ENCODE data around the gene PLAAT2. TPM values are rescaled to one million over a fixed set of nuclear protein-coding genes. Genes with fewer than 3 reads are reported as not detected.
"Not testable (repeated sequence)": the region's sequence is repeated elsewhere in the genome, so short reads cannot be mapped to it uniquely, and the experiment has no call there.

Gene PLAAT2
- total RNA-seq, 1 experiment from 2014 or later, result not detected

DNA sequence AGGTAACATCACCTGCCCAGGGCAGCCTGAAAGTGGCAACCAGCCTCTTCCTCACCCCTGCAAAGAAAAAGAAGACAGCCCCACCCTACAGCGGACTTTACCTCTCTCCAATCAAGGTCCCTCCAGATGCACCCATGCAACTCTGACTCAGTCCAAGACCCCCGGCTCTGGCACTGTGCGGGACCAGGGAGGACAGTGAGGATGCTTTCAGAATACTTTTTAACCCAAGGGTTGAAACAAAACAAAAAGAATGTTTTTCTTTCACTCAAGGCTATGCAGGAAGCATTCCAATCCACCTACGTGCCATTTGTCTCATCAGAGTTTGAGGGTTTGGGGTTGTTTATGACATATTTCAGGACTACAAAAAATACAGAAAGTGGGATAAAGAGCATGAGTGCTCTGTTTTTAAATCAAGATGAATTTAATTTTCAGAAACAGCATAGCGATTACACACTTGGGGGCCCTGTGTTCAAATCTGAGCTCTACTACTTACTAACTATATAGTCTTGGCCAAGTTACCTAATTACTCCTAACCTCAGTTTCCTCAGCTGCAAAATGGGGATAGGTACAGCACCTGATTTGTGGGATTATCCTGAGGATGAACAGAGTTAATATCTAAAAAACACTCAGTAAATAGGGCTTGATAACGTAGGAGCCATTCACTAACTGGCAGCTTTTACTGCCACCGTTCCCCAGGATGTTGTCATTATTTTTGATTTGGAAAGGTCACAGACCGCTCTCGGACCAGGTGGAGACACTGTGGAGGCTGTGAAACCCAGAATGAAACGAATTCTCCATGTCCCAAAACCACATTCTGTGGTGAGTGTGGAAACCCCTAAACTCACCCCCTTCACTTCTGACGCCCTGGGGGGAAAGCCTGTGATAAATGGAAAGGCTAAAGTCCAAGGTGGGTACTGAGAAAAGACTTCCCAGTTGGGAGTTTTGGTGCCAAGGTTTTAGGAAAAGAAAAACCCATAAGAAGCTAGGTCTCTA is 45.5 kb upstream of the PLAAT2 start:
- Histone ChIP-seq H3K4me3 (ENCODE audit: low read depth, low read length, poor library complexity, severe bottlenecking) (no peak overlapping the region), H3K27me3 (replicated peaks; ENCODE audit: insufficient read depth, low read depth, low read length, poor library complexity) (no peaks in the 10 kb centered on the region), H3K4me1 (ENCODE audit: insufficient read depth, low read length, poor library complexity, severe bottlenecking) (peaks cover 20% of the 10 kb centered on the region), H3K9me3 (ENCODE audit: low read depth, low read length, poor library complexity, severe bottlenecking) (no peaks in the 10 kb centered on the region), H3K36me3 (ENCODE audit: insufficient read depth, low read length, poor library complexity, severe bottlenecking) (no peaks in the 10 kb centered on the region), H3K27ac (ENCODE audit: low read depth, low read length, poor library complexity, severe bottlenecking) (no peak overlapping the region)
- BruUV-seq (replicated peaks), result no TSS peak
- TF ChIP-seq EZH2 (IDR thresholded peaks at IDR 0.05; ENCODE audit: borderline replicate concordance, low read depth, low read length, poor library complexity, severe bottlenecking) (no peak), CTCF (conservative IDR thresholded peaks at IDR 0.05; ENCODE audit: low read depth, low read length) (no peak)
- DNase-seq (ENCODE audit: low spot score), result no peak
- intact Hi-C loops (cut with micrococcal nuclease; ENCODE audit: unreplicated experiment), result no loop called here
- CTCF ChIA-PET, result no interaction called here
- POLR2A ChIA-PET (ENCODE audit: low non-redundant PET), result interaction anchor here (0.6 kb wide), 1 partner anchor 27 kb away, joined by 3 read pairs; no protein-coding TSS in a partner anchor

GRCh38 chr11:63603180-63603518 is 40.0 kb upstream of the PLAAT2 start:
- BruUV-seq (replicated peaks), result no TSS peak
- no peak for TF ChIP-seq CTCF (conservative IDR thresholded peaks at IDR 0.05; ENCODE audit: low read depth, low read length)
- Histone ChIP-seq H3K9me3 (ENCODE audit: low read depth, low read length, poor library complexity, severe bottlenecking) (no peaks in the 10 kb centered on the region), H3K27ac (ENCODE audit: low read depth, low read length, poor library complexity, severe bottlenecking) (no peak overlapping the region), H3K36me3 (ENCODE audit: insufficient read depth, low read length, poor library complexity, severe bottlenecking) (no peaks in the 10 kb centered on the region), H3K27me3 (replicated peaks; ENCODE audit: insufficient read depth, low read depth, low read length, poor library complexity) (no peaks in the 10 kb centered on the region), H3K4me1 (ENCODE audit: insufficient read depth, low read length, poor library complexity, severe bottlenecking) (no peaks in the 10 kb centered on the region), H3K4me3 (ENCODE audit: low read depth, low read length, poor library complexity, severe bottlenecking) (no peak overlapping the region)
- intact Hi-C loops (cut with micrococcal nuclease; ENCODE audit: unreplicated experiment), result no loop called here
- no peak for DNase-seq (ENCODE audit: low spot score)
- POLR2A ChIA-PET (ENCODE audit: low non-redundant PET), result no interaction called here
- CTCF ChIA-PET, result no interaction called here

- H3K4me1 ChIP-seq (ENCODE audit: insufficient read depth, low read length, poor library complexity, severe bottlenecking); POLR2A ChIA-PET (ENCODE audit: low non-redundant PET); DNase-seq (ENCODE audit: low spot score): not testable (repeated sequence)
These were observed 39.4 kb upstream of the PLAAT2 start for GRCh38 chr11:63602290-63603179.

More at GRCh38 chr11:63602290-63603179, 39.4 kb upstream of the PLAAT2 start:
- H3K27me3 ChIP-seq (replicated peaks; ENCODE audit: insufficient read depth, low read depth, low read length, poor library complexity); intact Hi-C loops (cut with micrococcal nuclease; ENCODE audit: unreplicated experiment); H3K9me3 ChIP-seq (ENCODE audit: low read depth, low read length, poor library complexity, severe bottlenecking); CTCF ChIA-PET; H3K4me3 ChIP-seq (ENCODE audit: low read depth, low read length, poor library complexity, severe bottlenecking); BruUV-seq (replicated peaks); H3K36me3 ChIP-seq (ENCODE audit: insufficient read depth, low read length, poor library complexity, severe bottlenecking); H3K27ac ChIP-seq (ENCODE audit: low read depth, low read length, poor library complexity, severe bottlenecking): not testable (repeated sequence)
